Omental fat pad (tissue), 4 donors: Measurements from ENCODE around the gene NRIP3. TPM values are rescaled to one million over a fixed set of nuclear protein-coding genes. Genes with fewer than 3 reads are reported as not detected.
A peak's percentile ranks its signal among the peaks of the same experiment; 100 is the strongest.

Experiments used
- ATAC-seq: fragments of 150-250 bp; one replicate; pipeline ENCODE4 v1.9.1; 2016; ENCODE audit warnings: mild to moderate bottlenecking, moderate library complexity; ENCODE audit not compliant: low FRiP score
- DNase-seq: peaks from one replicate; pipeline ENCODE4 v3.0.0-alpha.2; 2019; ENCODE audit warnings: low spot score
- total RNA-seq, 4 donors: library from RNA; depleted of rRNA; stranded (reverse); fragments of >200 nt; gene quantifications; one replicate each; pipeline ENCODE4 v1.1.0, GENCODE V29; 2016
- TF ChIP-seq, protein P1 (sequence below), 3 donors: fragments of 450-650 bp; IDR thresholded peaks; one replicate each; pipeline ENCODE4 v1.5.1; 2016 to 2017; ENCODE audit warnings: antibody characterized with exemption in 3 of 3, mild to moderate bottlenecking in 3 of 3, moderate library complexity in 2 of 3

The NRIP3 gene
- total RNA-seq, 4 donors from 2014 or later, result 0.63 to 13.1 (median 2.8) TPM

DNA sequence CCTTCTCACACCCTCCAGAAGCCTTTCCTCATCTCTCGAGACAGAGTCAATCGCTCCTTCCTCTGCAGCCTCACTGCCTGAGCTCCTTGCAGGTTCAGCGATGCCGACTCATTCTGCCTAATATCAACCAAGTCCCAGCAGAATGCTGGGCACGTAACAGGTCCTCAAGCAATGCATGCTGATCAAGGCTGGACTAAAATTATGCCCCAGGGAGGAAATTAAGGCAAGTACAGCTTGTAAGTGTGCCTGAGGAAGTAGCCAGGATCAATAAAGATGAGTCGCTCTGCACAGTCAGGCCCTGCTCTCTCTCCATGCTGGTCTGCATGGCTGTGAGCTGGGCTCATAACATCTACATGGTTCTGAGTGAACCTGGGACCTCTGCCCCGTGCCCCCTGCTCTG, 25.6 kb upstream of the NRIP3 start:
- DNase-seq (no peak), ATAC-seq (no peak)
- TF ChIP-seq, protein P1, sequence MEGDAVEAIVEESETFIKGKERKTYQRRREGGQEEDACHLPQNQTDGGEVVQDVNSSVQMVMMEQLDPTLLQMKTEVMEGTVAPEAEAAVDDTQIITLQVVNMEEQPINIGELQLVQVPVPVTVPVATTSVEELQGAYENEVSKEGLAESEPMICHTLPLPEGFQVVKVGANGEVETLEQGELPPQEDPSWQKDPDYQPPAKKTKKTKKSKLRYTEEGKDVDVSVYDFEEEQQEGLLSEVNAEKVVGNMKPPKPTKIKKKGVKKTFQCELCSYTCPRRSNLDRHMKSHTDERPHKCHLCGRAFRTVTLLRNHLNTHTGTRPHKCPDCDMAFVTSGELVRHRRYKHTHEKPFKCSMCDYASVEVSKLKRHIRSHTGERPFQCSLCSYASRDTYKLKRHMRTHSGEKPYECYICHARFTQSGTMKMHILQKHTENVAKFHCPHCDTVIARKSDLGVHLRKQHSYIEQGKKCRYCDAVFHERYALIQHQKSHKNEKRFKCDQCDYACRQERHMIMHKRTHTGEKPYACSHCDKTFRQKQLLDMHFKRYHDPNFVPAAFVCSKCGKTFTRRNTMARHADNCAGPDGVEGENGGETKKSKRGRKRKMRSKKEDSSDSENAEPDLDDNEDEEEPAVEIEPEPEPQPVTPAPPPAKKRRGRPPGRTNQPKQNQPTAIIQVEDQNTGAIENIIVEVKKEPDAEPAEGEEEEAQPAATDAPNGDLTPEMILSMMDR (IDR thresholded peaks at IDR 0.05), result no peak

DNA sequence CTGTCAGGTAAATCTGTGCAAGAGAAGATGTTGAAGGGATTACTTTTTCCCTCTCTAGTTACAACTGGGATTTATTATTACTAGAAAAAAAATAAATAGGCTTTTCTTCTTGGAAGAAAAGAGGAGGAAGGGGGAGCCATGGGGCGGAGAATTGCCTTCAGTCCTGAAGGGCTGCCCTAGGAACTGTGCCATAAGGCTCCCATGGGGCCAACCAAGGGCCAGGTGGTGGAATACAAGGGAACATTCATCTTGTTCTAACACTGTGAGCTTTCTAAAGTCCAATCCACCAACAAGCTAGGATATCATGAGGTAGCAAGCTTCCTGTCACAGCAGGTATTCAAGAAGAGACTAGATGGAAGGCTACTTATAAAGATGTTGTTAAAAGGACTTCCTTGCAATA, 24.8 kb upstream of the NRIP3 start:
- ATAC-seq (no peak), DNase-seq (no peak)
- TF ChIP-seq, protein P1 (IDR thresholded peaks at IDR 0.05), result no peak

DNA sequence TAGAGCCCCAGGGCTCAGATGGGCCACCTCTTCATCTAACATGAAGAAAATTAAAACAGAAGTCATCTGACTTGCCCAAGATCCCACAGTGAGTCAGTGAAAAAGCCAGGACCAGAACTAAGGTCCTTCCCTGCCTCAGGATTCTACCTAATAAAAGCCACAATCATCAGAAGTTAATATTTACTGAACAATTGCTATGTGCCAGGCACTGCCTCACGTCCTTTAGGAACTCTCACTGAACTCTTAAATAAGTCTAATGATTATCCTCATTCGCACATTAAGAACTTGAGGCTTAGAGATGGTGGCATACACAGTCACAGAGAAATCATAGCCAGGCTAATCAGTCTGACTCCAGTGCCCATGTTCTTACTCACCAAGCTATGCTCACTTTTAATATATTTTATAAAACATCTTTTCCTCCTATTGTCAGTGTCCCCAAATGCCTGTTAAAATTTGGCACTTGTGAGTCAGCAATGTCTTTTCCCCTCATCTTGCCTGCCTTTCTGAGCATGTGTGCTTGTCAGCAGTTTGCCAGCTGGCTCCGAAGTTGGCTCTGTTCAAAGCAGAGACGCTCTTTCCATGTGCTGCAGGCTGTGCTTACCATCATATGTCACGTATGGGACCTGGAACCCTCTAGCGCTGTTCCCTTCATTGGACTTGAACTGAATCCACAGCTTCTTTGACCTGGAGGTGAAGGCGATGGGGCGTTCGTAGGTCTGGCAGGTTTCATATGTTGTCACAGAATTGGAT, 21.5 kb upstream of the NRIP3 start:
- TF ChIP-seq, protein P1 (IDR thresholded peaks at IDR 0.05), result no peak
- ATAC-seq (no peak), DNase-seq (no peak)

DNA sequence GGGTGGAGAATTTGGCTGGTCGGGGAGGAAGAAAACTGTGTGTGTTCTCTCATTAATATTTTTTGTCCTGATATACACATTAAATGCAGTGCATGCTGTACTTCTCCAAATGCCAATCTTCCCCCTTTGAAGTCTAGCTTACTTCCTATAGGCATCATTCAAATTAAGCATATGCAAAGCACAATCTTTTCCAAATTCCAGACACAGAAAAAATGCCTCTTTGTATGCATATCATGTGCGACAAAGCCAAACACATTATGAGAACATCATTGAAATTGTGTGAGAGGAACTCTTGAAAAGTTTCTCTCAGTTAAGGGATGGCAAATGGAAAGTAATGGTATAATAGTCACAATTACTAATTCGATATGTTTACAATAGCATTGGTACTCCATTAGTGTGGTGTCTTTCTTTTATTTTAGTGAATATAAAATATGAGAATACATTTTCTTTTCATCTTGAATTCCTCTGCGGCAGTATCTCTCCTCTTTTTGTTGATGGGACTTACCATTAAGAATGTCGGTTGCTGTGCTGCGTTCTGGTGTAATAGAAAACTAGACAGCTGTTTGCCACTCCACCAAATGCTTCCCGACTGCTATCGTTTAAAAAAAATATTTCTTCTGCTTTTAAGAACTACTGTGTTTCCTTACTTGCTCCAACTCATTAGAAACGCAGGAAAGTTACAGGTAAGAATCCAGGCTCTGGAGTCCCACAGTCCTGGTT, 19.3 kb upstream of the NRIP3 start:
- ATAC-seq, result no peak
- no peak for DNase-seq
- TF ChIP-seq, protein P1 (IDR thresholded peaks at IDR 0.05), result no peak

DNA sequence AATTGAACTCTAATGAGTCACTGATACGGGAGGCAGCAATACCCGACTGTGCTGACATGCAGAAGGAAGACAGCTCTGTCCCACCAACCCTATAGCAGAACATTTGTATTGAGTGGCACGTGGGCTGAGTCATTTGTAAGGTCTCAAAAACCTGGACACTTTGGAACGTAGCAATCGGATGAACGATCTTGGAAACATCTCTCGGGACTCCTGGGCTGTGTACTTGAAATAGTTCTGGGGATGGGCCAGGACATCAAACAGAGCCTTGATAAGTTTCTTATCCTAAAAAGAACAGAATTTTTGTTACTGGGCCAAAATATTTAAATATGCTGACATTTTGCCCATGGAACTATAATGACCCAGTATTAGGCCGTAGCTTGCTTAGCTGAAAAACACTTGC, 17.1 kb upstream of the NRIP3 start:
- DNase-seq (no peak), ATAC-seq (peak; percentile 29)
- TF ChIP-seq, protein P1 (IDR thresholded peaks at IDR 0.05), result no peak

DNA sequence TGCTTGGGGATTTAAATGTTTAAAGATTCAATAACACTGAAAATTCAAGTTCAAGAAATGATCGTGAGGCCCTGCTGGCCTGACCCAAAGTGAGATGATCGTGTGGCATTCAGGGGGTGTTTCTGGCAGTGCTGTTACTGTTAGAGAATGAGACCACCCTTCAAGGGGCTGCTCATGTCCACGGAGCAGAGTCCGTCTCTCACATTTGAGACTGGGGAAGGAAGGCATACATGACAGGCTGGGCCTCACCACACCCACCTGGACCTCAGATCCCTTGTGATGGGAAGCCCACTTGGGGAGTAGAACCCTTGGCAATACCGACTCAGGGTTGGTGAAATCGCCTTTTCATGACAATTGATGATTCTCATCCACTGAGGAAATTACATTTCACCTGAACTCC, 16.1 kb upstream of the NRIP3 start:
- TF ChIP-seq, protein P1 (IDR thresholded peaks at IDR 0.05), result no peak
- ATAC-seq, result no peak
- no peak for DNase-seq

DNA sequence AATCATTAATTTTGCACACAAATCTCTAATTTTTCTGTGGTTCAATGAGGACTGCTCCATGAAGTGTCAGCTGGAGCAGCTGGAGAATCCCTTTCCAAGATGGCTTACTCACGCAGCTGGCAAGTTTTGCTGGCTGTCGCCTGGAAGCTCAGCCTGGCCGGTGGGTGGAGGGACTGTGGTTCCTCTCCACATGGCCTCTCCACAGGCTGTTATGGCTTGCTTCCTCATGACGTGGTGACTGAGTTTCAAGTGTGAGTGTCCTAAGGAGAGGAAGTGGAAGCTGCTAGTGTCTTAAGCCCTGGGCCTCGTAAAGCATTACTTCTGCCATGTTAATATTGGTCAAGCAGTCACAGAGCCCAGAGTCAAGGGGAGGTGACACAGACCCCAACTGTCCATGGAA, 14.0 kb upstream of the NRIP3 start:
- DNase-seq (no peak), ATAC-seq (no peak)
- TF ChIP-seq, protein P1 (IDR thresholded peaks at IDR 0.05), result no peak
